GM12864 (cell line): ENCODE results near the gene ANKRD44.
"Not testable (repeated sequence)": the region's sequence is repeated elsewhere in the genome, so short reads cannot be mapped to it uniquely, and the experiment has no call there.

ENCODE experiments used
- DNase-seq: peaks from one replicate; pipeline ENCODE4 v3.0.0-alpha.2; 2011; ENCODE audit warnings: low read depth
- H3K4me3 ChIP-seq: 2 replicates; pipeline ENCODE4 v1.5.1; 2011; ENCODE audit warnings: mild to moderate bottlenecking, low read depth, low read length, control low read depth
- TF ChIP-seq, protein P1 (sequence below): IDR thresholded peaks from 2 replicates; pipeline ENCODE4 v1.5.1; 2011; ENCODE audit warnings: low read depth, mild to moderate bottlenecking, moderate library complexity, low read length, control low read depth, inconsistent platforms; ENCODE audit errors: missing control alignments

Gene ANKRD44

DNA sequence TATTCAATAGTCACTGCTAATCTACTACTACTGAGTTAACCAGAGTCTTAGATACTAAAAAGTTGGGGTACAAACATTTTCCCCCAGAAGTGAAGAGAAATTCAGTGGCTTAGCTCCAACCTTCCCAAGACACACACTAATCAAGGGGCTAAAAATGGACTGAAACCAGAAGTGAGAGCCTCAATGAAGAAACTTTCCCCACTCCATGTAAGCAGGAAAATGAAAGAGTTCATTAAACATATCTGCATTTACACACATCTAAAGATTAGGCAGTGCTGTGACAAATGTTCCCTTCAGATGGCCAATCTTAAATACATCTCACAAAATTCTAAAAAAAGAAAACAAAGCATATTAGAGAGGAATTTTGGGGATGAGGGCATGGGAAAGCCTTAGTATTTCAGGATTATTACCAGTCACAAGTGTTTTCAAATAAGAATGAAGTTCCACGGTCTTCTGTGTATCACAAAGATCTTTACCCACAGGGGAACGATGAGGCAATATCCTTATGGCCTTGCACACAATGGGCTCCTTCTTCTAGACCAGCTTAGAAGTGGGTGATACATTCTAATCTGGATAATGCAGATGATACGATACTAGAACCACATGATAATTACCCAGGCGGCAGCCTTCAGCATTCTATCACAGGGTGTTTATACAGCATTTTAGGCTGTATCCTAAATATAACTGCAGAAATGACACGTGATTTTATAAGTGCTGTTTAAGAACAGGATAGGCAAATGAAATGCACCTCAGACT is 17.1 kb downstream of the ANKRD44 start:
- TF ChIP-seq, protein P1, sequence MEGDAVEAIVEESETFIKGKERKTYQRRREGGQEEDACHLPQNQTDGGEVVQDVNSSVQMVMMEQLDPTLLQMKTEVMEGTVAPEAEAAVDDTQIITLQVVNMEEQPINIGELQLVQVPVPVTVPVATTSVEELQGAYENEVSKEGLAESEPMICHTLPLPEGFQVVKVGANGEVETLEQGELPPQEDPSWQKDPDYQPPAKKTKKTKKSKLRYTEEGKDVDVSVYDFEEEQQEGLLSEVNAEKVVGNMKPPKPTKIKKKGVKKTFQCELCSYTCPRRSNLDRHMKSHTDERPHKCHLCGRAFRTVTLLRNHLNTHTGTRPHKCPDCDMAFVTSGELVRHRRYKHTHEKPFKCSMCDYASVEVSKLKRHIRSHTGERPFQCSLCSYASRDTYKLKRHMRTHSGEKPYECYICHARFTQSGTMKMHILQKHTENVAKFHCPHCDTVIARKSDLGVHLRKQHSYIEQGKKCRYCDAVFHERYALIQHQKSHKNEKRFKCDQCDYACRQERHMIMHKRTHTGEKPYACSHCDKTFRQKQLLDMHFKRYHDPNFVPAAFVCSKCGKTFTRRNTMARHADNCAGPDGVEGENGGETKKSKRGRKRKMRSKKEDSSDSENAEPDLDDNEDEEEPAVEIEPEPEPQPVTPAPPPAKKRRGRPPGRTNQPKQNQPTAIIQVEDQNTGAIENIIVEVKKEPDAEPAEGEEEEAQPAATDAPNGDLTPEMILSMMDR: no peak
- DNase-seq: no peak
- peak overlapping the region; percentile 35 for H3K4me3 ChIP-seq

DNA sequence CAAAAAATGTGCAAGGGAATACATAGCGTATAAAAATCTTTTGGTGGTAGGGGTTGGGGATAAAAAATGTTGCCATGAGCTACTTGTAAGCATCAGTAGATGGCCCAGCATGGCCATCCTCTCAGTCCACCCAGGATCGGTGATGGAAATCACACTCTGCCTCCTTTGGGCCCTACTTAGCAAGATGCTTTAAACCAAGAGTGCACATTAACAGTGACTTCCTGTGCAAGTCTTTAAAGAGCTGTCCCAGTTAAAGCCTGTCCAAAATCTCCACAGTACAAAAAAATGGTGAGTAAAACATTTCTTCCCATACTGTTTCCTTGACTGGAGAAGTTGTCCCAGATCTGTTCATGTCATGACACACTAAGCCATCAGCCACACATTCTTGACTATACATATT is 18.0 kb downstream of the ANKRD44 start:
- DNase-seq: no peak
- H3K4me3 ChIP-seq: peak overlapping the region; percentile 35; the same call in 1 of the 2 replicates
- TF ChIP-seq, protein P1: no peak

DNA sequence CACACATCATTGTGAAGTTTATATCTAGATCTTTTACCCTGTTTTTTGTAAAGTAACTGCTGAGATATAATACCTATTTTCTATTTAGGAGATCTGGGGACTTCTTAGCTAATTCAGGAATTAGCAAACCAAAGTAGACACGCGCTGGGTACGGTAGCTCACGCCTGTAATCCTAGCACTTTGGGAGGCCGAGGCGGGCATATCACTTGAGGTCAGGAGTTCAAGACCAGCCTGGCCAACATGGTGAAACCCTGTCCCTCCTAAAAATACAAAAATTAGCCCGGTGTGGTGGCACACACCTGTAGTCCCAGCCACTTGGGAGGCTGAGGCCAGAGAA is 23.0 kb downstream of the ANKRD44 start:
- not testable (repeated sequence) for DNase-seq, H3K4me3 ChIP-seq

DNA sequence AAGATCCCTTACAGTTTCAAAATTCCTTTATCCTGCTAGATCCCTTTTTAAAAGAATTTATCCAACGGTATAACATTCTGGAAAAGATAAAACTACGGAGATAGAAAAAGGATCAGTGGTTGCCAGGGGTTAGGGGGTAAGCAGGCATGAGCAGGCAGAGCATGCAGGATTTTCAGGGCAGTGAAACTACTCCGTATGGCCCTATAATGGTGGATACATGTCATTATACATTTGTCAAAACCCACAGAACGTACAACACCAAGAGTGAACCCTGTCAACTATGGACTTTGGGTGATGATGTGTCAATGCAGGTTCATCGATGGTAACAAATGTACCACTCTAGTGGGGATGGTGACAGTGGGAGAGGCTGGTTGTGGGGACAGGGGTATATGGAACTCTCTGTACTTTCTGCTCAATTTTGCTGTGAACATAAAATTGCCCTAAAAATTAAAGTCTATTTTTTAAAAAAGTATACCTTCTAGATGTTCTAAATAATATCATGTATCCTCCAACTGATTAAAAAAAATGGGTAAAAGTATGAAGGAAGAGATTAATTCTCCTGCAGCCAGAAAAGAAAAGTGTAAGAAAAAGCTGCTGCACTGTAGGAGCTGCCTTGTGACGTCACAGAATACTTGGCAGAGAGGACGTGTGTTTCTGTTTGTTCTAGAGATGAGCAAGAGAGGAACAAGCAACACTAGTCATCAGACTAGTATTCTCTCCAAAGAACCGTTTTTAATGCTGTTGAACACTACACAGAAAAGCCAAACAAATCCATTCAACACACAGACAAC is 23.6 kb downstream of the ANKRD44 start:
- no peak overlapping the region for H3K4me3 ChIP-seq
- DNase-seq: no peak
- TF ChIP-seq, protein P1: no peak

DNA sequence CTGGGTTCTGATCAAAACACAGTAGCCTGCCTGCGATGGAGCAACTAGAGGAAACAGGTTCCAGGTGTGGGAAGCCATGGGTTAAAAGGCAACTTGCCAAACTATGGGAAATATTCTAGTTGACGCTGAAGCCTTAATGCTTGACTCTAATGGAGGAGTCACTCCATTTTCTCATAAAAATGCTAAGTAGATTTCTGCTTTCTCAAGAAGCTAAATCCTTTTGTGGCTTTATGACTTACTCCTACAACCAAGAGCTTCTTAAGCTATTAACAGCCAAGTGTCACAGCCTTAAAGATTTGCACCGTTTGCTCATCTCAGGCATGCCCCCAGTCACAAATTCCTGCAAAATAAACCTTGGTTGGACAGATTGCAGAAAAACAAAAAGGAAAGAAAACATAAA is 25.2 kb downstream of the ANKRD44 start:
- no peak for DNase-seq
- TF ChIP-seq, protein P1: no peak
- H3K4me3 ChIP-seq: no peak overlapping the region

DNA sequence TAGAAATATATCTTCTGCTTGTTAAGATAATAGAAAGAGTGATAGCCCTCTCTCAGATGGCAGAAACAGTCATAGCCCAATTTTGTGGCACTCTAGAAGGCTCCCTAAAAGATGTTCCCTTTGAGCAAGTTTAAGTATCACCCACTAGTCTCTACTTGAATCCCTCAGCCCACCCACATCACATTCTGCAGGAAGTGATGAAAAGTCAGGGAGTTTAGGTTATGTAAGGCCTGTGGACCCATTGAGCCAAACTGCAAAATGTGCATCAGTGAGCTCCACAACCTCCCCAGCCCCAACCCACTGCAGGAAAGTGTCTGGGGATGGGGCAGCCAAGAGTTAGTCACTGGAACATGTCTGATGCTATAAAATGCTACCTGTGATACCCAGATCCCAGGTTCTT is 25.6 kb downstream of the ANKRD44 start:
- no peak for DNase-seq
- H3K4me3 ChIP-seq: no peak overlapping the region
- TF ChIP-seq, protein P1: no peak

DNA sequence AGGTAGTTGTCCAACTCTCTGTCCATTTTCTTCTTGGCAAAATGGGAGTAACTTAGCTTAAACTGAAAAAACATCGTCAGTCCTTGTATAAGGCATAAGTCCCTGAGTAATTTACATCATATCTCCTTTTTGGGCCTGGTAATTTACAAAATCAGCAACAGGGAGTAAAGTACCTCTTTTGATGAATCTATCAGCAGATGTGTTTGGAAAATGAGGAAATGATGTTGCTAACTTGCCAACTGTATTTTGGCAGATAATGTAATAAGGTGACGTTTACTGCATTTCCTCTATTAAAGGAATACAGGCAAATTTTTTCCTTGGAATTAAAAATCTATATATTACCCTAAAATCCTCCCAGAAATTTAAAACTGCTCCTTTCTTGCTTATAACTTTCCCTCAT is 29.2 kb downstream of the ANKRD44 start:
- H3K4me3 ChIP-seq: no peak overlapping the region
- TF ChIP-seq, protein P1: no peak
- no peak for DNase-seq
